Measurements from ENCODE around the gene PRKCG. TPM values are rescaled to one million over a fixed set of nuclear protein-coding genes. Genes with fewer than 3 reads are reported as not detected.
A peak's percentile ranks its signal among the peaks of the same experiment; 100 is the strongest.

The PRKCG gene
- total RNA-seq, 6 donors from 2014 or later: 0.17 to 1.0 (median 0.39) TPM; not detected in 3

DNA sequence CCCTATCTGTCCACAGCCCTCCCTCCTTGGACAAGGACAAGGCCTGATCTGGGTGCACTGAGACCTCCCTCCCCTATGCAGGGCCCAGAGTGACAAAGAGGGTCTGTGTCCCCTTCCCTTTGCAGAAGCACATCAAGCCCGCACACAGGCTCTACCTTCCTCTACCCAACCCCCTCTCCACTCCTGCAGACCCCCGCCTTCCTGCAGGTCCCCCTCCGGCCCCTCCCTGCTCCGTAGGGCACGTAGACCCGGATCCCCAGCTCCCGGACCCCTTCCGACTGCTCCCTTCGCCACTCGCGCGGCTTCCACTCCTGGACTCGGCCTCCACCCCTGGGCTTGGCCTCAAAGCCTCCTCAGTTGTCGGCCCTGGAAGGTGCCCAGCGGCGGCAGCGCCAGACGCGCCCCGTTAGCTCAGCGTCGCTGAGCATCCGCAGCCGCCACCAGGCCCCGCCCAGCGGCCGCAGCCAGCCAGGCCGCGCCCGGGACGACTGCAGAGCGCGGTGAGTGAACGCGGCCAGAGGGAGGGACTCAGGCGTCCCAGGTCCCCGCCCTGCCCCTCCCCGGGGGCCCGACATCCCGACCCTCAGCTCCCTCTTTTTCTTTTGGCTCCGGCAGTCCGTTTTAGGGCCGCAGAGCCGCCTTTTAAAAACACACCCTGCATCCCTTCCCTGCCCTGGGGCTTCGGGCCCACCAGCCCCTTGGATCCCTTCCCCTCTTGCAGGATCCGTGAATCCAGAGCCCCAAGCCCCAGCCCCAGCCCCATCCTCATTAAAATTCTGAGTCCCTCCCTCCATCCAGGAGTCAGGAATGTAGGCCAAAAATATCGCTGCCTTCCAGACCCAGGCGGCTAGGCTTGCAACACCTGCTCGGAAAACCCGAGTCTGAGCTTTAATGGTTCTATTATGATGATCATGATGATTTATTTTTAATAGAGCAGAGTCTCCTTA is 15.8 kb upstream of the PRKCG start:
- peak; percentile 72 to 96 for DNase-seq

DNA sequence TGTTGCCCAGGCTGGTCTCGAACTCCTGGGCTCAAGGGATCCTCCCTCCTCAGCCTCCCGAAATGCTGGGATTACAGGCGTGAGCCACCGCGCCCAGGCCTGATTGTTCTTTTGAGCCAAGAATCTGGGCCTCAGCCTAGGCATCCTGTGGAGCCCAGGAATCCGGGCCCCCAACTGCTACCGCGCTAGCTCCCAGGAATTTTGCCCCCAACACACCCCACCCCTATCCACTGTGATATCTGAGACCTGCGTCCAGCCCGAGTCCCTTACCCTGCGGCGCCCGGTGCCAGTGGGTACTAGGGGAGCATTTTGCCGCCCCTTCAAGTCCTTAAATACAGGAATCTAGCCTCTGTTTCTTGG is 15.2 kb upstream of the PRKCG start:
- TF ChIP-seq POLR2AphosphoS5 (IDR thresholded peaks at IDR 0.05): no peak
- TF ChIP-seq, protein P1, sequence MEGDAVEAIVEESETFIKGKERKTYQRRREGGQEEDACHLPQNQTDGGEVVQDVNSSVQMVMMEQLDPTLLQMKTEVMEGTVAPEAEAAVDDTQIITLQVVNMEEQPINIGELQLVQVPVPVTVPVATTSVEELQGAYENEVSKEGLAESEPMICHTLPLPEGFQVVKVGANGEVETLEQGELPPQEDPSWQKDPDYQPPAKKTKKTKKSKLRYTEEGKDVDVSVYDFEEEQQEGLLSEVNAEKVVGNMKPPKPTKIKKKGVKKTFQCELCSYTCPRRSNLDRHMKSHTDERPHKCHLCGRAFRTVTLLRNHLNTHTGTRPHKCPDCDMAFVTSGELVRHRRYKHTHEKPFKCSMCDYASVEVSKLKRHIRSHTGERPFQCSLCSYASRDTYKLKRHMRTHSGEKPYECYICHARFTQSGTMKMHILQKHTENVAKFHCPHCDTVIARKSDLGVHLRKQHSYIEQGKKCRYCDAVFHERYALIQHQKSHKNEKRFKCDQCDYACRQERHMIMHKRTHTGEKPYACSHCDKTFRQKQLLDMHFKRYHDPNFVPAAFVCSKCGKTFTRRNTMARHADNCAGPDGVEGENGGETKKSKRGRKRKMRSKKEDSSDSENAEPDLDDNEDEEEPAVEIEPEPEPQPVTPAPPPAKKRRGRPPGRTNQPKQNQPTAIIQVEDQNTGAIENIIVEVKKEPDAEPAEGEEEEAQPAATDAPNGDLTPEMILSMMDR (IDR thresholded peaks at IDR 0.05): no peak
- TF ChIP-seq POLR2A (IDR thresholded peaks at IDR 0.05): no peak
- no peak for TF ChIP-seq EP300 (IDR thresholded peaks at IDR 0.05)
- WGBS, 2 donors: 46 to 59% methylated on average over 10 to 14 of the region's 14 CpGs
- peak in 1 of 2 donors; percentile 75 for DNase-seq
- ATAC-seq (ENCODE audit: low FRiP score in 2 of 2): no peak
- H3K27ac ChIP-seq: peak overlapping the region; percentile 91 to 98 (median 96)
- H3K4me1 ChIP-seq: peaks cover 27 to 57% (median 42%) of the 10 kb centered on the region in 4 donors
- no peaks in the 10 kb centered on the region for H3K9me3 ChIP-seq
- no peaks in the 10 kb centered on the region for H3K27me3 ChIP-seq
- H3K36me3 ChIP-seq: peaks cover 0 to 10% (median 2%) of the 10 kb centered on the region in 4 donors
- peak overlapping the region; percentile 10 to 83 (median 66) for H3K4me3 ChIP-seq

More for the DNA sequence above, 15.8 kb upstream of the PRKCG start:
- Histone ChIP-seq H3K4me1 (peaks cover 24 to 53% (median 39%) of the 10 kb centered on the region in 4 donors), H3K27me3 (no peaks in the 10 kb centered on the region), H3K36me3 (peaks cover 0 to 6% (median 2%) of the 10 kb centered on the region in 4 donors), H3K9me3 (no peaks in the 10 kb centered on the region), H3K27ac (peak overlapping the region; percentile 91 to 98 (median 96)), H3K4me3 (peak overlapping the region; percentile 25 to 83 (median 66))
- TF ChIP-seq, protein P1 (IDR thresholded peaks at IDR 0.05): peak in 1 of 6 experiments; percentile 31
- TF ChIP-seq EP300 (IDR thresholded peaks at IDR 0.05): no peak
- peak; percentile 41 to 73 for TF ChIP-seq POLR2AphosphoS5 (IDR thresholded peaks at IDR 0.05)
- peak in 2 of 4 donors; percentile 51 to 61 for TF ChIP-seq POLR2A (IDR thresholded peaks at IDR 0.05)
- 5 to 7% methylated on average over 32 to 46 of the region's 50 CpGs for WGBS, 2 donors
- peak; percentile 41 to 72 for ATAC-seq (ENCODE audit: low FRiP score in 2 of 2)

DNA sequence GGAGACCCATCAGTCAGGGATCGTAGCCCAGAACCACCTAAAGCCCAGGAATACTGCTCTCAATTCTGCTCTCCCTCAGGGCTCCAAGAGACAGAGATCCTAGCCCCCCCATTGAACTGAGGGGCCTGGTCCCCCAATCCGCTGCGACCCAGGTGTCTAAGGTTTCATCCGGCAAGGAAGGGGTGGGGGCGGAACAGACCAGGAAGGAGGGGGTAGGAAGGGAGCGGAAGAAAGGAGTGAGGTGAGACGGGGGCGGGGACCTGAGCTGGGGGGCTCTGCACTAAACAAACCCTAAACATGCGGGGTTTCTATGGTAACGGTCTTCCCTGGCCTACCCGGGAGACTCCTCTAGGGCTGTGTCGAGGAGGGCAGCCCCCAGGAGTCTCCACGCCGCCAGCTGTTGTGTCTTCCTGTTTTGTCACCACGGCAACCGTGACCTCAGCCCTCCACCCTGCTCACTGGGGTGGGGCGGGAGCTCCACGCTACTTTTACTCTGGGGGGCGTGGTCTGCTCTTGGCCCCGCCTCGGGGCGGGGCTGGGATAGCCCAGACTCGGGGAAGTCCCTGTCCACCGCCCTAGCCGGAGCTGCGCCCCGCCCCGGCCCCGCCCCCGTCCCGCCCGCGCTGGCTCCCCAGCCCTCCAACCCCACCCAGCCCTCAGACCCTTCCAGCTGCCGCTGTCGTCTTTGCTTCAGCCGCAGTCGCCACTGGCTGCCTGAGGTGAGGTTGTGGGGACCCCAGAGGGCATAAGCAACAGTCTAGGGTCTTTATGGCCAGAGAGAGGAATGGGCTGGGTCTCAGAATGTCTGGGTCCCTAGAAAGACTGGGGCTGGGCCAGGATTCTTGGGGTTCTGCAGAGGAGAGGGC is 14.5 kb upstream of the PRKCG start, which contains the start of gene MYADM:
TSS of gene MYADM (plus strand) at position 659 of the 866 bp plus-strand sequence. CDS start 5,647 bp downstream, outside the sequence.
- peak; percentile 76 to 97 for ATAC-seq (ENCODE audit: low FRiP score in 2 of 2)
- DNase-seq: peak; percentile 98 to 100
- TF ChIP-seq POLR2AphosphoS5 (IDR thresholded peaks at IDR 0.05) (peak; percentile 78 to 93), EP300 (IDR thresholded peaks at IDR 0.05) (peak in 3 of 4 donors; percentile 23 to 83 (median 56)), POLR2A (IDR thresholded peaks at IDR 0.05) (peak; percentile 21 to 91 (median 68))
- TF ChIP-seq, protein P1 (IDR thresholded peaks at IDR 0.05): no peak
- Histone ChIP-seq H3K4me3 (peak within 1 kb of the TSS; percentile 60 to 95 (median 78)), H3K4me1 (peaks cover 30 to 64% (median 44%) of the 10 kb centered on the region in 4 donors), H3K27ac (peak within 1 kb of the TSS; percentile 91 to 98 (median 96)), H3K27me3 (no peaks in the 10 kb centered on the region), H3K9me3 (no peaks in the 10 kb centered on the region), H3K36me3 (peaks cover 0 to 16% (median 3%) of the 10 kb centered on the region in 4 donors)
- WGBS, 2 donors: 3 to 9% methylated on average over 12 to 19 of the region's 37 CpGs

DNA sequence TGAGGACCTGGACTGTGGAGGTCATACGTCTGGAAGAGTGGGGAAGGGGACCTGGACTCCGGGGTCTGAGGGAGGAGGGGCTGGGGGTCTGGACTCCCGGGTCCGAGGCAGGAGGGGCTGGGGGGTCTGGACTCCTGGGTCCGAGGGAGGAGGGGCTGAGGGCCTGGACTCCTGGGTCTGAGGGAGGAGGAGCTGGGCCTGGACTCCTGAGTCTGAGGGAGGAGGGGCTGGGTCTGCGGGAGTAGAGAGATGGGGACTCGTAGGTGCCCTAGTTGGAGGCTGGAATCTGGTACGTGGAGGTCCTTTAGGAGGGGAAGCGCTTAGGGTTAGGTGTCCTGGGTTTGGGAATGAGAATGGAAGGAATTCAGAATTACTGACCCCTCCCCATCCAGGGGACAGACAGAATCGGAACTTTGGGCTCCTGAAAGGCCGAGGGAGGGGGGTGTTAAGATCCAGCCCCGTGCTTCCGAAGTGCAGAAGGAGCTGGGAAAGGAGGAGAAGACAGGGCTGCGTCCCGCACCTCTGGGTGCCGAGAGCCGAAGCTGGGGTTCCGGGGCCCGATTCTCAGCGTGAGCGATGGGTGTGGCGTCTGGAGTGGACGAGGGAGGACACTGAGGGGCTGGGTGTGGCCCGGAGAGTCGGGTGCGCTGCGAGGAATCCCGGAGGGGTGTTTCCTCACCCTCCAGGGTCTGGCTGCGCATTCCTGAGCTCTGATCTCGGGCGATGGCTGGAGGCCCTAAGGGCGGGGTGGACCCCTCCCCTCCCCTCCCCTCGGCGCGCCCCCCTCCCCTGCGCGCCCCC is 13.7 kb upstream of the PRKCG start:
- ATAC-seq (ENCODE audit: low FRiP score in 2 of 2): peak; percentile 32 to 47
- peaks cover 31 to 71% (median 47%) of the 10 kb centered on the region in 4 donors for H3K4me1 ChIP-seq
- peak in 1 of 2 donors; percentile 10 for TF ChIP-seq POLR2AphosphoS5 (IDR thresholded peaks at IDR 0.05)
- TF ChIP-seq EP300 (IDR thresholded peaks at IDR 0.05): no peak

More for the DNA sequence above, 13.7 kb upstream of the PRKCG start:
- 0% methylated on average over 19 to 32 of the region's 37 CpGs for WGBS, 2 donors
- peak; percentile 66 to 89 for DNase-seq
- Histone ChIP-seq H3K36me3 (peaks cover 0 to 24% (median 7%) of the 10 kb centered on the region in 4 donors), H3K9me3 (no peaks in the 10 kb centered on the region), H3K27ac (peak overlapping the region; percentile 91 to 98 (median 96)), H3K4me3 (peak overlapping the region; percentile 60 to 95 (median 78)), H3K27me3 (no peaks in the 10 kb centered on the region)
